ENCODE measurements around the gene MS4A4E. TPM values are rescaled to one million over a fixed set of nuclear protein-coding genes. Genes with fewer than 3 reads are reported as not detected.

The MS4A4E gene
- total RNA-seq, 2 experiments from 2014 or later: not detected

GRCh38 chr11:60197442-60197841 lies 45.5 kb downstream of the MS4A4E start:
- no peak overlapping the region for H3K4me2 ChIP-seq (ENCODE audit: low read length)
- H3K9me3 ChIP-seq (ENCODE audit: low read length): peaks cover 6% of the 10 kb centered on the region; the same call in 1 of the 2 replicates
- no peak for DNase-seq (ENCODE audit: low spot score)
- no peak overlapping the region for H3K27ac ChIP-seq (ENCODE audit: low read depth, low read length, poor library complexity, severe bottlenecking)
- H3K4me3 ChIP-seq (ENCODE audit: low read depth, low read length, poor library complexity, severe bottlenecking): no peak overlapping the region
- intact Hi-C loops (cut with micrococcal nuclease; ENCODE audit: unreplicated experiment): no loop called here
- H4K20me1 ChIP-seq (ENCODE audit: insufficient read depth, low read length): no peaks in the 10 kb centered on the region
- H3K9me2 ChIP-seq (ENCODE audit: insufficient read depth, low read length): no peaks in the 10 kb centered on the region
- no peaks in the 10 kb centered on the region for H3K4me1 ChIP-seq (ENCODE audit: insufficient read depth, low read length, poor library complexity, severe bottlenecking)
- ChIA-PET POLR2A (interaction anchor here (0.6 kb wide), 1 partner anchor 98 kb away, joined by 3 read pairs; no protein-coding TSS in a partner anchor), CTCF (ENCODE audit: unreplicated experiment) (no interaction called here)
- BruUV-seq (replicated peaks): no TSS peak
- H3K79me2 ChIP-seq (ENCODE audit: insufficient read depth, low read depth, low read length): no peaks in the 10 kb centered on the region
- TF ChIP-seq CTCF (conservative IDR thresholded peaks at IDR 0.05; ENCODE audit: low read length) (no peak), EZH2phosphoT487 (IDR thresholded peaks at IDR 0.05; ENCODE audit: borderline replicate concordance, low read depth, low read length) (no peak)
- H3K36me3 ChIP-seq (ENCODE audit: insufficient read depth, low read length): no peaks in the 10 kb centered on the region
- no peak overlapping the region for H2AFZ ChIP-seq (ENCODE audit: low read length)

GRCh38 chr11:60195923-60196368 lies 47.0 kb downstream of the MS4A4E start:
- no peak for DNase-seq (ENCODE audit: low spot score)
- ChIA-PET CTCF (ENCODE audit: unreplicated experiment) (no interaction called here), POLR2A (interaction anchor here (0.6 to 0.9 kb wide), 2 partner anchors 66 to 576 kb away, joined by 3 read pairs; no protein-coding TSS in a partner anchor)
- no peaks in the 10 kb centered on the region for H3K36me3 ChIP-seq (ENCODE audit: insufficient read depth, low read length)
- TF ChIP-seq CTCF (conservative IDR thresholded peaks at IDR 0.05; ENCODE audit: low read length) (no peak), EZH2phosphoT487 (IDR thresholded peaks at IDR 0.05; ENCODE audit: borderline replicate concordance, low read depth, low read length) (no peak)
- H3K9me2 ChIP-seq (ENCODE audit: insufficient read depth, low read length): no peaks in the 10 kb centered on the region
- no peak overlapping the region for H3K4me3 ChIP-seq (ENCODE audit: low read depth, low read length, poor library complexity, severe bottlenecking)
- no peak overlapping the region for H3K27ac ChIP-seq (ENCODE audit: low read depth, low read length, poor library complexity, severe bottlenecking)
- BruUV-seq (replicated peaks): no TSS peak
- H3K4me2 ChIP-seq (ENCODE audit: low read length): no peak overlapping the region
- H3K4me1 ChIP-seq (ENCODE audit: insufficient read depth, low read length, poor library complexity, severe bottlenecking): no peaks in the 10 kb centered on the region
- H2AFZ ChIP-seq (ENCODE audit: low read length): no peak overlapping the region
- intact Hi-C loops (cut with micrococcal nuclease; ENCODE audit: unreplicated experiment): no loop called here
- peaks cover 6% of the 10 kb centered on the region; the same call in 1 of the 2 replicates for H3K9me3 ChIP-seq (ENCODE audit: low read length)
- H4K20me1 ChIP-seq (ENCODE audit: insufficient read depth, low read length): no peaks in the 10 kb centered on the region
- H3K79me2 ChIP-seq (ENCODE audit: insufficient read depth, low read depth, low read length): no peaks in the 10 kb centered on the region

- H3K4me2 ChIP-seq (ENCODE audit: low read length): no peak overlapping the region
- H3K4me3 ChIP-seq (ENCODE audit: low read depth, low read length, poor library complexity, severe bottlenecking): no peak overlapping the region
- peaks cover 6% of the 10 kb centered on the region; the same call in 1 of the 2 replicates for H3K9me3 ChIP-seq (ENCODE audit: low read length)
- H3K79me2 ChIP-seq (ENCODE audit: insufficient read depth, low read depth, low read length): no peaks in the 10 kb centered on the region
- ChIA-PET POLR2A (interaction anchor here (0.9 kb wide), 1 partner anchor 385 kb away, joined by 4 read pairs; no protein-coding TSS in a partner anchor), CTCF (ENCODE audit: unreplicated experiment) (no interaction called here)
- H2AFZ ChIP-seq (ENCODE audit: low read length): no peak overlapping the region
- no TSS peak for BruUV-seq (replicated peaks)
- no peak overlapping the region for H3K27ac ChIP-seq (ENCODE audit: low read depth, low read length, poor library complexity, severe bottlenecking)
- TF ChIP-seq EZH2phosphoT487 (IDR thresholded peaks at IDR 0.05; ENCODE audit: borderline replicate concordance, low read depth, low read length) (no peak), CTCF (conservative IDR thresholded peaks at IDR 0.05; ENCODE audit: low read length) (no peak)
- intact Hi-C loops (cut with micrococcal nuclease; ENCODE audit: unreplicated experiment): loop anchor here (5.0 kb wide), 1 partner anchor 372 kb away; no protein-coding TSS in a partner anchor
- DNase-seq (ENCODE audit: low spot score): no peak
- H4K20me1 ChIP-seq (ENCODE audit: insufficient read depth, low read length): no peaks in the 10 kb centered on the region
- no peaks in the 10 kb centered on the region for H3K36me3 ChIP-seq (ENCODE audit: insufficient read depth, low read length)
- H3K4me1 ChIP-seq (ENCODE audit: insufficient read depth, low read length, poor library complexity, severe bottlenecking): no peaks in the 10 kb centered on the region
- no peaks in the 10 kb centered on the region for H3K9me2 ChIP-seq (ENCODE audit: insufficient read depth, low read length)
These were observed 48.4 kb downstream of the MS4A4E start for GRCh38 chr11:60194511-60194910.

Data from OCI-LY7 (cell line).